ENCODE data around the gene LAMA3.

LAMA3 gene

GRCh38 chr18:23669804-23670405 lies 19.3 kb upstream of the LAMA3 start:
- no peak for TF ChIP-seq CTCF (IDR thresholded peaks at IDR 0.05; ENCODE audit: control insufficient read depth, insufficient read depth, low read depth, low read length, missing control alignments)
- no peak for DNase-seq (ENCODE audit: low read depth)
- H3K4me3 ChIP-seq (ENCODE audit: control insufficient read depth, low read depth, low read length) = no peak overlapping the region

DNA sequence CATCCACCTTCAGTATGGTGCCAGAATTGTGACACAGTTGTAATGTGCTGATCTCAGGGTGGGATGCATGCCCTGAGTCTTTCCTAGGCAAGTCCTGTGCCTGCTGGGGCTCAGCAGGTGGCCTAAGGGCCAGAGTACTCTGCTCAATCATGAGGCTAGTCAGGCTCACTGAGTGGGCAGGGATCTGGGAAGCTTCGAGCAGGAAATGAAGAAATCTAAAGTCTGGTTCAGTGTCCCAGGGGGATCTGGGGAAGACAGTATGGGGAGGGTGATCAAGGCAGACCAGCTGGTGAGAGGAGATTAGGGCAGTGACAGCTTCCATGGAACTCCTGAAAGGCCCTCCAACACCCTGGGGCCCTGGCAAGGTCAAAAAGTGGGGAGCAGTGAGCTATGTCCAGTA lies 17.7 kb upstream of the LAMA3 start:
- no peak for TF ChIP-seq CTCF (IDR thresholded peaks at IDR 0.05; ENCODE audit: control insufficient read depth, insufficient read depth, low read depth, low read length, missing control alignments)
- H3K4me3 ChIP-seq (ENCODE audit: control insufficient read depth, low read depth, low read length) = no peak overlapping the region
- no peak for DNase-seq (ENCODE audit: low read depth)

DNA sequence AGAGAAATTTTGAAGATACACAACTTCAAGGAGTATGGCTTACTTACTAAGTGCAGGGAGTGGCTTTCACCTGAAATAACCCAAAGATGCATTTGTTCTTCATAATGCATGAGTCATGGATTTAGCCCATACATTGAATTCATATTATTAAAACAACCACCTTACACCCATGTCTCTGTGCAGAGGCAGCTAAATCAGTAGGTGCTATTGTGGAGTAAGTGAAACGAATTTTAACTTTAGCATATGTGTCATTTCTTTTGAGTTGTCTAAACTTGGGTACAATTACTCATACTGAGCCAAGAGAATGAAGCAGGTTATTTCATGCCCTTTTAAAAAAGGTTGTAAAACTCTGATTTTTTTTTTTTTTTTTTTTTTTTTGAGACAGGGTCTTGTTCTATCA lies 15.5 kb upstream of the LAMA3 start:
- DNase-seq (ENCODE audit: low read depth) = no peak
- H3K4me3 ChIP-seq (ENCODE audit: control insufficient read depth, low read depth, low read length) = no peak overlapping the region
- TF ChIP-seq CTCF (IDR thresholded peaks at IDR 0.05; ENCODE audit: control insufficient read depth, insufficient read depth, low read depth, low read length, missing control alignments) = no peak

DNA sequence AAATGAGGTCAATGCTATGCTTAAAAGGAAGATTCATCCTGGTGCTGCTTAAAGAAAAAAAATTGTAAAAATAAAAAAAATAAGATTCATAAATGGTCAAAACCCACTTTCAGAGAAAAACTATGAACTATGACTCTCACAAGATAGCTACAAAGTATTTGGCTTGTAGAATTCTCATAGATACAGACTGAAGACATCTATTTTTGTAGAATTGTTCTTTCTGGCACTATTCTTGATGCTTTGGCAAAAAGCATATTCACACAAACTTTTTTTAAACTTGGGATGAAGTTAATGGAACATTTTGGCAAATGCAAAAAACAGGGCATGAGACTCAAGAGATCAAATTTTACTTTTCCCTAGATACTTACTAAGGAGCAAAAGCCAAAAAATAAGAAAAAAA lies 14.0 kb upstream of the LAMA3 start:
- no peak for TF ChIP-seq CTCF (IDR thresholded peaks at IDR 0.05; ENCODE audit: control insufficient read depth, insufficient read depth, low read depth, low read length, missing control alignments)
- no peak for DNase-seq (ENCODE audit: low read depth)
- no peak overlapping the region for H3K4me3 ChIP-seq (ENCODE audit: control insufficient read depth, low read depth, low read length)

- no peak overlapping the region for H3K4me3 ChIP-seq (ENCODE audit: control insufficient read depth, low read depth, low read length)
- TF ChIP-seq CTCF (IDR thresholded peaks at IDR 0.05; ENCODE audit: control insufficient read depth, insufficient read depth, low read depth, low read length, missing control alignments) = no peak
- DNase-seq (ENCODE audit: low read depth) = no peak
Observed at GRCh38 chr18:23675896-23676295, 13.4 kb upstream of the LAMA3 start.

- TF ChIP-seq CTCF (IDR thresholded peaks at IDR 0.05; ENCODE audit: control insufficient read depth, insufficient read depth, low read depth, low read length, missing control alignments) = no peak
- no peak overlapping the region for H3K4me3 ChIP-seq (ENCODE audit: control insufficient read depth, low read depth, low read length)
- no peak for DNase-seq (ENCODE audit: low read depth)
Observed at GRCh38 chr18:23682045-23682444, 7.2 kb upstream of the LAMA3 start.

DNA sequence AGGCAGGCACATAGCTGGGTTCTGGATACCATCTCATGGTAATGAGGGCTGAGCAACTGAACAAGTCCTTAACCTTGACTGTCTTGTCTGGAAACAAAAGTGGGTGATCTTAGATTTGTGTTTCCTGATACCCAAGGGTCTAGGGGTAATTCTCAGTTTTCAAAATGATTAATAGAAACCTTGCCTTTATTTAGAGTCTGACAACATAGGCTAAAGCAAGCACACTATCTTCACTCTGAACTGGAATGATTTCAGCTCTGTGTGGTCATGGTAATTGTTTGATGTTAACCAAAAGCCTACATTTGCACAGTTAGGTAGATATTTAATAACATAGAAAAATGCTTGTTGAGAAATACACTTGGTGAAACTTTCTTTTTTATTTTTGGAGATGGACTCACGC lies 6.8 kb upstream of the LAMA3 start:
- DNase-seq (ENCODE audit: low read depth) = no peak
- TF ChIP-seq CTCF (IDR thresholded peaks at IDR 0.05; ENCODE audit: control insufficient read depth, insufficient read depth, low read depth, low read length, missing control alignments) = no peak
- H3K4me3 ChIP-seq (ENCODE audit: control insufficient read depth, low read depth, low read length) = no peak overlapping the region

Measured in AG09309 (cell line).